Astrocyte (in vitro differentiated cells and primary cell): ENCODE data around the gene MYO7B.

Experiments used
- CTCF ChIP-seq: IDR thresholded peaks from 2 replicates; pipeline ENCODE4 v1.5.1; 2011; ENCODE audit warnings: low read depth, mild to moderate bottlenecking, inconsistent platforms, low read length, moderate library complexity; ENCODE audit not compliant: insufficient read depth
- EZH2 ChIP-seq: IDR thresholded peaks from 2 replicates; pipeline ENCODE4 v1.6.1; 2012; ENCODE audit warnings: mild to moderate bottlenecking, low read length, inconsistent platforms; ENCODE audit not compliant: insufficient read depth

- TF ChIP-seq CTCF = no peak
- TF ChIP-seq EZH2 = no peak
Observed at GRCh38 chr2:127536707-127537541, 1.4 kb downstream of the MYO7B start.
